Neutrophil (primary cell): ENCODE measurements around the gene METTL9.
"Not testable (repeated sequence)": the region's sequence is repeated elsewhere in the genome, so short reads cannot be mapped to it uniquely, and the experiment has no call there.

Experiments used
- H3K27ac ChIP-seq: fragments of 200-600 bp; sonication (generic); 2 replicates; pipeline ENCODE4 v1.5.1; 2016; ENCODE audit warnings: mild to moderate bottlenecking, moderate library complexity
- H3K27me3 ChIP-seq: fragments of 200-600 bp; sonication (generic); 2 replicates; pipeline ENCODE4 v1.6.0; 2016; ENCODE audit warnings: mild to moderate bottlenecking
- H3K36me3 ChIP-seq: fragments of 200-600 bp; sonication (generic); 2 replicates; pipeline ENCODE4 v1.5.1; 2017
- H3K4me1 ChIP-seq, 2 experiments: fragments of 200-600 bp in 1 of 2; sonication (generic) in 1 of 2; 1 replicate in 1 of 2; 2 replicates in 1 of 2; pipeline versions ENCODE4 v1.5.1 to v1.6.1; 2013 to 2016; ENCODE audit warnings: low read depth in 1 of 2, low read length in 1 of 2, mild to moderate bottlenecking in 1 of 2, moderate library complexity in 1 of 2; ENCODE audit not compliant: control insufficient read depth in 1 of 2, insufficient read depth in 1 of 2
- H3K4me3 ChIP-seq, 2 experiments: fragments of 200-600 bp in 1 of 2; sonication (generic) in 1 of 2; 1 replicate in 1 of 2; 2 replicates in 1 of 2; pipeline ENCODE4 v1.5.1; 2013 to 2016; ENCODE audit warnings: low read depth in 1 of 2, low read length in 1 of 2, mild to moderate bottlenecking in 1 of 2, moderate library complexity in 1 of 2
- H3K9me3 ChIP-seq: fragments of 200-600 bp; sonication (generic); 2 replicates; pipeline ENCODE4 v1.5.1; 2016
- CTCF ChIP-seq: fragments of 200-600 bp; sonication (generic); IDR thresholded peaks from 2 replicates; pipeline ENCODE4 v1.5.1; 2016; ENCODE audit warnings: antibody characterized with exemption

Gene METTL9

DNA sequence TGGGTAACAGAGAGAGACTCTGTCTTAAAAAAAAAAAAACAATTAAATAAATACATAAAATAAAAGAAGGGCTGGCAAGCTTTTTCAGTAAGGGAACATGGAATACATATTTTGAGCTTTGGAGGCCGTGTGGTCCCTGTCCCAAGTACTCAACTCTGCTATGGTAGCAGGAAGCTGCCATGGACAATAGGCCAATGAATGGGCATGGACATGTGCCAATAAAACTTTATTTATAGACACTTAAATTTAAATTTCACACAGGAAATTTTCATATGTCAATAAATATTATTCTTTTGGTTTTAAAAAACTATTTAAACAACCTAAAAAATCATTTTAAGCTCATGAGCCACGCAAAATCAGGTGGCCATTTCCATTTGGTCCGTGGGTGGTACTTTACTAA lies 68.2 kb downstream of the METTL9 start:
- Histone ChIP-seq H3K27me3 (peaks cover 79% of the 10 kb centered on the region), H3K4me1 (no peaks in the 10 kb centered on the region), H3K27ac (no peak overlapping the region), H3K4me3 (no peak overlapping the region), H3K9me3 (no peaks in the 10 kb centered on the region), H3K36me3 (no peaks in the 10 kb centered on the region)
- TF ChIP-seq CTCF: no peak

GRCh38 chr16:21673469-21673868 lies 74.1 kb downstream of the METTL9 start:
- Histone ChIP-seq H3K9me3 (no peaks in the 10 kb centered on the region), H3K36me3 (no peaks in the 10 kb centered on the region), H3K4me1 (no peaks in the 10 kb centered on the region), H3K27me3 (peaks cover 59% of the 10 kb centered on the region), H3K4me3 (no peak overlapping the region), H3K27ac (no peak overlapping the region)
- TF ChIP-seq CTCF: no peak

DNA sequence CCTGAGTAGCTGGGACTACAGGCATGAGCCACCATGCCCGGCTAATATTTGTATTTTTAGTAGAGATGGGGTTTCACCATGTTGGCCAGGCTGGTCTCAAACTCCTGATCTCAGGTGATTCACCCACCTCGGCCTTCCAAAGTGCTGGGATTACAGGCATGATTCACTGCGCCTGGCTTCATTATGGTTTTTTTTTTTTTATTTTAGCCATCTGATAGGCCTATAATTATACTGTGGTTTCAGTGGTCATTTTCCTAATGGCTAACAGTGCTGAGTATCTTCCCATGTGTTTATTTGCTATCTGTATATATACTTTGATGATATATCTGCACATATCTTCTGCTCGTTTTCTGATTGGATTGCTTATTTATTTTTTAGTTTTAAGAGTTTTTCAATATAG lies 75.1 kb downstream of the METTL9 start:
- H3K27me3 ChIP-seq: peaks cover 60% of the 10 kb centered on the region
- not testable (repeated sequence) for H3K4me1 ChIP-seq, H3K27ac ChIP-seq, H3K4me3 ChIP-seq, H3K9me3 ChIP-seq, H3K36me3 ChIP-seq

DNA sequence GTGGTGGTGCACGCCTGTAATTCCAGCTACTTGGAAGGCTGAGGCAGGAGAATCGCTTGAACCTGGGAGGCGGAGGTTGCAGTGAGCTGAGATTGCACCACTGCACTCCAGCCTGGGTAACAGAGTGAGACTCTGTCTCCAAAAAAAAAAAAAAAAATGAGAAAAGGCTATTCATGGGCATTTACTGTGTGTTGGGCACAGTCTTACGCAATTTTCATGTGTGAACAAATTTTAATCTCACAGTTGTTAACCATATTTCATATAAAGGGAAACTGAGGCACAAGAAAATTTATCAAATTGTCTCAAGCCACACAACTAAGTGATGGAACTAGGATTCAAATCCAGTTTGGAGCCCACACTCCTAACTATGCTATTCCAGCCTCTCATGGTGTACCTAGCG lies 81.3 kb downstream of the METTL9 start:
- H3K36me3 ChIP-seq, H3K27ac ChIP-seq, H3K4me1 ChIP-seq, H3K4me3 ChIP-seq, H3K9me3 ChIP-seq: not testable (repeated sequence)
- peaks cover 58% of the 10 kb centered on the region for H3K27me3 ChIP-seq

DNA sequence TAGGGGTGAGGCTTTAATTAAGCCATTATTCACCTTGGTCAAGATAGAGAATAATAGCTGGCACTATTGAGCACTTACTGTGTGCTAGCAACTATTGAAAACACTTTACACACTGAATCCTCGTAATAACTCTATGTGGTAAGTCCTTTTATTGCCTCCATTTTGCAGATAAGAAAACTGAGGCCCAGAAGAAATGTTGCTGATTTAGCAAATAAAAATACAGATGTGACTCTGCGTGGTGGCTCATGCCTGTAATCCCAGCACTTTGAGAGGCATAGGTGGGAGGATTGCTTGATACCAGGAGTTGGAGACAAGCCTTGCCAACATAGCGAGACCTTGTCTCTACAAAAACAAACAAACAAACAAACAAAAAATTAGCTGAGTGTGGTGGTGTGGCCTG lies 83.8 kb downstream of the METTL9 start:
- H3K36me3 ChIP-seq: no peaks in the 10 kb centered on the region
- no peak overlapping the region for H3K27ac ChIP-seq
- no peak for TF ChIP-seq CTCF
- H3K4me1 ChIP-seq: no peaks in the 10 kb centered on the region
- H3K27me3 ChIP-seq: peaks cover 49% of the 10 kb centered on the region
- no peaks in the 10 kb centered on the region for H3K9me3 ChIP-seq
- H3K4me3 ChIP-seq: no peak overlapping the region

GRCh38 chr16:21684199-21684598 lies 84.8 kb downstream of the METTL9 start:
- Histone ChIP-seq H3K36me3 (no peaks in the 10 kb centered on the region), H3K9me3 (no peaks in the 10 kb centered on the region), H3K4me1 (no peaks in the 10 kb centered on the region), H3K27me3 (peaks cover 50% of the 10 kb centered on the region), H3K4me3 (no peak overlapping the region), H3K27ac (no peak overlapping the region)
- peak; percentile 65 for TF ChIP-seq CTCF

DNA sequence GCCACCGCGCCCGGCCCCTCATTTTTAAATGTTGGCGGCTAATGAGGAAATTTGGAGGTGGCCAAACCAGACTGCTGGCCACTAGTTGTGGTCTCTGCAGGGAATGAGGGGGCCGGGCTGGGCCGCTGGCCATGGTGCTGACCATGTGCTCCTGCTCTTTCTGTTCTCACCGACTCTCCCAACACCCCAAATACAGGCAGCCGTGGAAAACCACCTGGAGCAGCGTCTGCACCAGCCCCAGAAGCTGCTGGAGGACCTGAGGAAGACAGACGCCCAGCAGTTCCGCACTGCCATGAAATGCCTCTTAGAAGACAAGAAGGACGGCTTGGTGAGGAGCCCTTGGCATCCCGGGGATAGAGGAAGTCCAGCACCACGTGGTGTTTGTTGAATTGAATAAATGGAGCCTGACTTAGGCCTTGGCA lies 85.7 kb downstream of the METTL9 start:
- no peak overlapping the region for H3K4me3 ChIP-seq
- H3K27ac ChIP-seq: no peak overlapping the region
- H3K9me3 ChIP-seq: no peaks in the 10 kb centered on the region
- H3K36me3 ChIP-seq: no peaks in the 10 kb centered on the region
- TF ChIP-seq CTCF: no peak
- no peaks in the 10 kb centered on the region for H3K4me1 ChIP-seq
- peaks cover 45% of the 10 kb centered on the region for H3K27me3 ChIP-seq
